Lung (tissue), 12 donors: ENCODE measurements around the gene GID4. TPM values are rescaled to one million over a fixed set of nuclear protein-coding genes. Genes with fewer than 3 reads are reported as not detected.

Experiments used
- ATAC-seq: fragments of 200-7000 bp; cut with Tn5 transposase; one replicate; pipeline ENCODE4 v1.9.1; 2020; ENCODE audit warnings: moderate number of reproducible peaks; ENCODE audit not compliant: insufficient read depth, low FRiP score
- DNase-seq, 3 donors: peaks; one replicate each; pipeline ENCODE4 v3.0.0-alpha.2; 2013 to 2017
- H3K27ac ChIP-seq, 2 donors: one replicate each; pipeline ENCODE4 v1.5.1; 2013; ENCODE audit warnings: mild to moderate bottlenecking in 2 of 2, moderate library complexity in 2 of 2, control low read depth in 1 of 2, inconsistent platforms in 1 of 2, low read depth in 1 of 2, low read length in 1 of 2
- H3K27me3 ChIP-seq, 3 donors: one replicate each; pipeline ENCODE4 v1.5.1; 2013; ENCODE audit warnings: low read length in 2 of 3; ENCODE audit not compliant: control insufficient read depth in 3 of 3, insufficient read depth in 3 of 3
- H3K36me3 ChIP-seq, 4 donors: one replicate each; pipeline ENCODE4 v1.5.1; 2013; ENCODE audit warnings: low read length in 4 of 4, mild to moderate bottlenecking in 1 of 4, moderate library complexity in 1 of 4; ENCODE audit not compliant: control insufficient read depth in 4 of 4, insufficient read depth in 4 of 4
- H3K4me1 ChIP-seq, 5 donors: one replicate each; pipeline ENCODE4 v1.5.1; 2013; ENCODE audit warnings: low read length in 5 of 5, mild to moderate bottlenecking in 2 of 5, moderate library complexity in 1 of 5; ENCODE audit not compliant: control insufficient read depth in 5 of 5, insufficient read depth in 5 of 5
- H3K4me3 ChIP-seq: one replicate; pipeline ENCODE4 v1.5.1; 2013; ENCODE audit warnings: mild to moderate bottlenecking, control low read depth, moderate library complexity
- H3K9ac ChIP-seq, 2 donors: one replicate each; pipeline ENCODE4 v1.5.1; 2013; ENCODE audit warnings: low read length in 2 of 2, control low read depth in 1 of 2; ENCODE audit not compliant: insufficient read depth in 1 of 2
- H3K9me3 ChIP-seq, 4 donors: one replicate each; pipeline ENCODE4 v1.5.1; 2013; ENCODE audit warnings: low read length in 3 of 4, mild to moderate bottlenecking in 1 of 4, moderate library complexity in 1 of 4; ENCODE audit not compliant: control insufficient read depth in 4 of 4, insufficient read depth in 3 of 4
- CTCF ChIP-seq: IDR thresholded peaks from 2 replicates; pipeline ENCODE4 v1.5.1; 2012; ENCODE audit warnings: mild to moderate bottlenecking; ENCODE audit errors: control extremely low read depth, extremely low read depth
- WGBS, 2 donors: extraction: QIAGEN DNeasy Blood & Tissue Kit; methylation state at CpG; one replicate each; pipeline ENCODE4 v1.1.7; 2013; 5-methylcytosine and 5-hydroxymethylcytosine counted together
- polyA plus RNA-seq, 2 donors: library from polyadenylated mRNA; stranded (reverse); fragments of 200-250 nt; gene quantifications; one replicate each; pipeline ENCODE4 v1.2.1, GENCODE V29; 2013
- total RNA-seq, 2 donors: library from RNA; depleted of rRNA in 1 of 2; stranded (reverse); fragments of >200 nt in 1 of 2; gene quantifications; one replicate each; pipeline ENCODE4 v1.2.1, GENCODE V29; 2014 to 2021
- donor health status: control.
- donor health status: control.
- donor health status: Bipolar disorder and iron deficiency.
- donor health status: healthy.
- donor health status: DM: yes; HTN: yes; CAD: no.

The GID4 gene
- total and polyA plus RNA-seq, 4 donors: 3.9 to 7.2 (median 5.3) TPM

DNA sequence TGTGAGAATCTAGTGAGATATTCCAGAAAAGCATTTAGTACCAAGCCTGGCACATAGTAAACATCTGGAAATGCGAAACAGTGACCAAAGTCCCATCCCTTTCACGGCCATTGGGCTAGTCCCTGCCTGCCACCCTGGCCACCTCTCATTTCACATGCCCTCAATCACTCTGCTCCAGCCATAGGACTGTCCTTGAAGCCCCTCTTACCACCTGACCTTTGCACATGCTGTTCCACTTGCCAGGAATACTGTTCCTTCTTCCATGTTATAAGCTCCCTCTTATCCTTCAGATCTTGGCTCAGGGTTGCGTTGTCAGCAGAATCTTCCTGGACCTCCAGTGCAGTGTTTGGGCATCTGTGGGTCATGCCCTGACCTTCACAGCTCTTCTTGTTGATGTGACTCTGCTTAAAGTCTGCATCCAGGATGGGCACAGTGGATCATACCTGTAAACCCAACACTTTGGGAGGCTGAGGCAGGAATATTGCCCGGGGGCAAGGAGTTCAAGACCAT, 71.5 kb downstream of the GID4 start:
- Histone ChIP-seq H3K36me3 (peaks cover 0 to 15% (median 3%) of the 10 kb centered on the region in 4 donors), H3K4me3 (no peak overlapping the region), H3K27me3 (no peaks in the 10 kb centered on the region), H3K9me3 (no peaks in the 10 kb centered on the region), H3K4me1 (no peaks in the 10 kb centered on the region), H3K9ac (no peak overlapping the region), H3K27ac (no peak overlapping the region)
- WGBS, 2 donors: 85 to 89% methylated on average over 4 of the region's 4 CpGs
- DNase-seq: no peak
- ATAC-seq: no peak
- no peak for TF ChIP-seq CTCF

- Histone ChIP-seq H3K9ac (no peak overlapping the region), H3K4me3 (no peak overlapping the region), H3K27ac (no peak overlapping the region), H3K27me3 (no peaks in the 10 kb centered on the region), H3K9me3 (no peaks in the 10 kb centered on the region), H3K4me1 (no peaks in the 10 kb centered on the region), H3K36me3 (peaks cover 0 to 9% (median 3%) of the 10 kb centered on the region in 4 donors)
- 79 to 88% methylated on average over 6 of the region's 6 CpGs for WGBS, 2 donors
- no peak for TF ChIP-seq CTCF
- ATAC-seq: no peak
- DNase-seq: no peak
Measured at GRCh38 chr17:18111330-18111971, 72.2 kb downstream of the GID4 start.

DNA sequence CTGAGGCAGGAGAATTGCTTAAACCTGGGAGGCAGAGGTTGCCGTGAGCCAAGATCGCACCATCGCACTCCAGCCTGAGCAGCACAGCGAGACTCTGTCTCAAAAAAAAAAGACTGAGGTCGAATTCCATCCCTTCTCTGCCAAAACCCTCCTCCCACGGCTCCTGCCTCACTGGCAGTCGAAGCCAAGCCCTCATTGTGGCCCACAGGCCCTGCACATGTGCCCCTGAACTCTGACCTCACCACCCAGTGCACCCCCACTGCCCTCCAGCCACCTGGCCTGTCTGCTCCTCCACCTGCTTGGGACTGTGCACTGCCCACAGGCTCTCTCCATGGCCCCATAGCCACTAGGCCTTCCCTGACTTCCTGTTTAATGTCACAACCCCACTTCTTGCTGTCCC, 76.3 kb downstream of the GID4 start:
- WGBS, 2 donors: 85 to 93% methylated on average over 7 of the region's 7 CpGs
- H3K9ac ChIP-seq: no peak overlapping the region
- H3K36me3 ChIP-seq: no peaks in the 10 kb centered on the region
- ATAC-seq (no peak), DNase-seq (no peak)
- H3K9me3 ChIP-seq: peaks cover 0 to 5% (median 0%) of the 10 kb centered on the region in 4 donors
- H3K27me3 ChIP-seq: no peaks in the 10 kb centered on the region
- no peak for TF ChIP-seq CTCF
- H3K4me3 ChIP-seq: no peak overlapping the region
- no peaks in the 10 kb centered on the region for H3K4me1 ChIP-seq
- no peak overlapping the region for H3K27ac ChIP-seq
